DOHH2 (cell line): Measurements from ENCODE around the gene METAP1D.

ENCODE experiments used
- EZH2phosphoT487 ChIP-seq: fragments of 200-600 bp; sonication (generic); IDR thresholded peaks from 2 replicates; pipeline ENCODE4 v1.6.1; 2017; ENCODE audit warnings: borderline replicate concordance, mild to moderate bottlenecking, antibody characterized with exemption, low read length, moderate library complexity, mixed read lengths
- TF ChIP-seq, protein P1 (sequence below): fragments of 200-600 bp; sonication (generic); IDR thresholded peaks from one replicate; pipeline ENCODE4 v1.5.1; 2014; ENCODE audit warnings: antibody characterized with exemption, mild to moderate bottlenecking, low read depth, low read length; ENCODE audit not compliant: poor library complexity, severe bottlenecking

DNA sequence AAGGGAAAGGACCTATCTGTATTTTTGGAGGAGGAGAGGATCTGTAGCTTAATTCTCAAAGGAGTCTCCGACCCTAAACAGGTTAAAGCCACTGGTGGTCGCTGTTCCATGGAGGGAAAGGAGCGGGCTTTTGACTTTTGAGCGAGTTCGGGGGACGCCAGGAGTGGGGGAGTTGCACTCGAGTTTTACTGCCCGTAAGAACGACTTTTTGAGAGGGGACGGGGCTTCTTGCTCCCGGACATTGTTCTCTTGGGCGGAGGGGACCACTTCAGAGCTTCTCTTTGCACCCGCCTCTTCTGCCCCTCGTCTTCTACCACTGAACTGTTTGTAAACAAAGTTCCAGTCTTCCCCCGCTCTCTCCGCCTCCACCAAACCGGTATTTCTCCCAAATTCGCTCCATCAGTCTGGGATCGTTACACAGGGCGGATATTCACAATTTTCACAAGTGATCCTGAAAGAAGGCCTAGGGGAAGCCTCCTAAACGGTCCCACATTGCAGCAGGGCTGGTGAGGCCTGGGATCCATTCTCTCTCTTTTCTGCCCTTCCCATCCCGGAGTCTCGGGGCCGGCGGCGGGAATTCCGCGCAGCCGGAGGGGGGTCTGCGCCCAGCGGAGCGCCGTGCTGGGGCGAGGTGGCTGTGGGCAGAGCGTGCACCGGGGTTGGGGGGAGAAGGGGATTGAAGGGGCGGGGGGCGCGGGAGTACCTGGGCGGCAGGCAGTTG, 96.3 kb downstream of the METAP1D start:
- TF ChIP-seq, protein P1, sequence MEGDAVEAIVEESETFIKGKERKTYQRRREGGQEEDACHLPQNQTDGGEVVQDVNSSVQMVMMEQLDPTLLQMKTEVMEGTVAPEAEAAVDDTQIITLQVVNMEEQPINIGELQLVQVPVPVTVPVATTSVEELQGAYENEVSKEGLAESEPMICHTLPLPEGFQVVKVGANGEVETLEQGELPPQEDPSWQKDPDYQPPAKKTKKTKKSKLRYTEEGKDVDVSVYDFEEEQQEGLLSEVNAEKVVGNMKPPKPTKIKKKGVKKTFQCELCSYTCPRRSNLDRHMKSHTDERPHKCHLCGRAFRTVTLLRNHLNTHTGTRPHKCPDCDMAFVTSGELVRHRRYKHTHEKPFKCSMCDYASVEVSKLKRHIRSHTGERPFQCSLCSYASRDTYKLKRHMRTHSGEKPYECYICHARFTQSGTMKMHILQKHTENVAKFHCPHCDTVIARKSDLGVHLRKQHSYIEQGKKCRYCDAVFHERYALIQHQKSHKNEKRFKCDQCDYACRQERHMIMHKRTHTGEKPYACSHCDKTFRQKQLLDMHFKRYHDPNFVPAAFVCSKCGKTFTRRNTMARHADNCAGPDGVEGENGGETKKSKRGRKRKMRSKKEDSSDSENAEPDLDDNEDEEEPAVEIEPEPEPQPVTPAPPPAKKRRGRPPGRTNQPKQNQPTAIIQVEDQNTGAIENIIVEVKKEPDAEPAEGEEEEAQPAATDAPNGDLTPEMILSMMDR, result peak; percentile 66
- TF ChIP-seq EZH2phosphoT487, result no peak; the same call in 1 of the 2 replicates
